H9 (cell line): ENCODE measurements around the gene PTGER3. TPM values are rescaled to one million over a fixed set of nuclear protein-coding genes. Genes with fewer than 3 reads are reported as not detected.

Experiments used
- DNase-seq: peaks from one replicate; pipeline ENCODE4 v3.0.0-alpha.2; 2017
- H2AFZ ChIP-seq: one replicate; pipeline ENCODE4 v1.6.1; 2013; ENCODE audit warnings: mild to moderate bottlenecking, low read length, control low read depth, moderate library complexity
- H2AK5ac ChIP-seq: 2 replicates; pipeline ENCODE4 v1.6.1; 2013; ENCODE audit warnings: low read length, control low read depth, mixed read lengths; ENCODE audit not compliant: insufficient read length
- H2BK120ac ChIP-seq: one replicate; pipeline ENCODE4 v1.6.1; 2013; ENCODE audit warnings: low read depth, mild to moderate bottlenecking, low read length, control low read depth, inconsistent platforms; ENCODE audit not compliant: poor library complexity, severe bottlenecking
- H2BK12ac ChIP-seq: 2 replicates; pipeline ENCODE4 v1.6.1; 2013; ENCODE audit warnings: low read length, control low read depth, mixed read lengths, low read depth; ENCODE audit not compliant: insufficient read length
- H2BK15ac ChIP-seq: 2 replicates; pipeline ENCODE4 v1.6.1; 2013; ENCODE audit warnings: low read depth, low read length, control low read depth
- H2BK20ac ChIP-seq: one replicate; pipeline ENCODE4 v1.6.1; 2013; ENCODE audit warnings: low read depth, mild to moderate bottlenecking, low read length, control low read depth, inconsistent platforms; ENCODE audit not compliant: poor library complexity, severe bottlenecking
- H2BK5ac ChIP-seq: 2 replicates; pipeline ENCODE4 v1.6.1; 2013; ENCODE audit warnings: low read length, control low read depth, mixed read lengths; ENCODE audit not compliant: insufficient read length
- H3K14ac ChIP-seq: 2 replicates; pipeline ENCODE4 v1.6.1; 2013; ENCODE audit warnings: low read length, control low read depth; ENCODE audit not compliant: insufficient read depth
- H3K18ac ChIP-seq: 2 replicates; pipeline ENCODE4 v1.6.1; 2013; ENCODE audit warnings: low read depth, mild to moderate bottlenecking, mixed read lengths, low read length, control low read depth; ENCODE audit not compliant: insufficient read length
- H3K23ac ChIP-seq: 2 replicates; pipeline ENCODE4 v1.6.1; 2013; ENCODE audit warnings: low read length, control low read depth, mixed read lengths, low read depth; ENCODE audit not compliant: insufficient read length
- H3K23me2 ChIP-seq: 2 replicates; pipeline ENCODE4 v1.6.1; 2013; ENCODE audit warnings: low read depth, mild to moderate bottlenecking, mixed read lengths, low read length, control low read depth; ENCODE audit not compliant: insufficient read length, poor library complexity, severe bottlenecking
- H3K27ac ChIP-seq: 2 replicates; pipeline ENCODE4 v1.5.1; 2013; ENCODE audit warnings: low read length, control low read depth, mixed read lengths, low read depth; ENCODE audit not compliant: insufficient read length
- H3K27me3 ChIP-seq: 2 replicates; pipeline ENCODE4 v1.6.1; 2013; ENCODE audit warnings: low read length, control low read depth, inconsistent platforms; ENCODE audit not compliant: insufficient read depth
- H3K4ac ChIP-seq: 2 replicates; pipeline ENCODE4 v1.6.1; 2013; ENCODE audit warnings: low read depth, mild to moderate bottlenecking, control low read depth, inconsistent platforms, low read length, moderate library complexity
- H3K4me1 ChIP-seq: 2 replicates; pipeline ENCODE4 v1.6.1; 2013; ENCODE audit warnings: low read length, control low read depth, inconsistent platforms; ENCODE audit not compliant: insufficient read depth
- H3K4me2 ChIP-seq: 2 replicates; pipeline ENCODE4 v1.6.1; 2013; ENCODE audit warnings: low read length, control low read depth, mixed read lengths; ENCODE audit not compliant: insufficient read length, insufficient read depth
- H3K56ac ChIP-seq: 2 replicates; pipeline ENCODE4 v1.6.1; 2013; ENCODE audit warnings: low read depth, mild to moderate bottlenecking, mixed read lengths, low read length, control low read depth; ENCODE audit not compliant: insufficient read length
- H3K79me1 ChIP-seq: 2 replicates; pipeline ENCODE4 v1.6.1; 2013; ENCODE audit warnings: low read depth, mild to moderate bottlenecking, moderate library complexity, low read length, control low read depth, inconsistent platforms; ENCODE audit not compliant: insufficient read depth, poor library complexity, severe bottlenecking
- H3K79me2 ChIP-seq: 2 replicates; pipeline ENCODE4 v1.6.1; 2013; ENCODE audit warnings: low read length, control low read depth, inconsistent platforms; ENCODE audit not compliant: insufficient read depth
- H3K9ac ChIP-seq: 2 replicates; pipeline ENCODE4 v1.6.1; 2013; ENCODE audit warnings: low read length, control low read depth, mixed read lengths; ENCODE audit not compliant: insufficient read length; ENCODE audit errors: extremely low read depth
- H3K9me3 ChIP-seq: one replicate; pipeline ENCODE4 v1.6.1; 2013; ENCODE audit warnings: low read depth, low read length, inconsistent platforms; ENCODE audit not compliant: control insufficient read depth
- H3T11ph ChIP-seq: one replicate; pipeline ENCODE4 v1.6.1; 2013; ENCODE audit warnings: mild to moderate bottlenecking, low read length, control low read depth, inconsistent platforms
- H4K20me1 ChIP-seq: one replicate; pipeline ENCODE4 v1.6.1; 2013; ENCODE audit not compliant: control insufficient read depth, insufficient read length, insufficient read depth
- H4K5ac ChIP-seq: 2 replicates; pipeline ENCODE4 v1.6.1; 2013; ENCODE audit warnings: low read depth, mild to moderate bottlenecking, mixed read lengths, low read length, control low read depth; ENCODE audit not compliant: insufficient read length
- H4K8ac ChIP-seq: replicated peaks from 2 replicates; pipeline ENCODE4 v1.6.1; 2013; ENCODE audit warnings: low read length, control low read depth, mixed read lengths, low read depth; ENCODE audit not compliant: insufficient read length
- H4K91ac ChIP-seq: 2 replicates; pipeline ENCODE4 v1.6.1; 2013; ENCODE audit warnings: low read depth, mild to moderate bottlenecking, moderate library complexity, mixed read lengths, low read length, control low read depth; ENCODE audit not compliant: insufficient read length
- H3K27ac Mint-ChIP-seq, 3 experiments: 2 replicates in 2 of 3; 3 replicates in 1 of 3; pipeline ENCODE4 v1.8.0; 2020 to 2021; ENCODE audit warnings: mixed read lengths in 3 of 3, mild to moderate bottlenecking in 1 of 3, moderate library complexity in 1 of 3
- H3K27me3 Mint-ChIP-seq: 2 replicates; pipeline ENCODE4 v1.8.0; 2021; ENCODE audit warnings: low read depth, mild to moderate bottlenecking, moderate library complexity, mixed read lengths
- H3K36me3 Mint-ChIP-seq, 3 experiments: 2 replicates in 2 of 3; 3 replicates in 1 of 3; pipeline ENCODE4 v1.8.0; 2020 to 2021; ENCODE audit warnings: low read depth in 3 of 3, mixed read lengths in 3 of 3; ENCODE audit not compliant: insufficient read depth in 1 of 3
- H3K4me1 Mint-ChIP-seq, 2 experiments: 2 replicates each; pipeline ENCODE4 v1.8.0; 2020; ENCODE audit warnings: mixed read lengths in 2 of 2
- H3K4me3 Mint-ChIP-seq, 2 experiments: 2 replicates in 1 of 2; 3 replicates in 1 of 2; pipeline ENCODE4 v1.8.0; 2020 to 2021; ENCODE audit warnings: mild to moderate bottlenecking in 2 of 2, mixed read lengths in 2 of 2, moderate library complexity in 1 of 2
- H3K9me3 Mint-ChIP-seq, 2 experiments: 2 replicates in 1 of 2; 3 replicates in 1 of 2; pipeline ENCODE4 v1.8.0; 2020; ENCODE audit warnings: mild to moderate bottlenecking in 2 of 2, mixed read lengths in 2 of 2, moderate library complexity in 1 of 2
- total RNA-seq: library from RNA; stranded (reverse); gene quantifications from 2 replicates; pipeline ENCODE4 v1.2.1, GENCODE V29; 2021
- TF ChIP-seq, protein P1 (sequence below): fragments of 200-600 bp; sonication (generic); conservative IDR thresholded peaks from 3 replicates; pipeline ENCODE4 v1.8.0; 2021; ENCODE audit warnings: antibody characterized with exemption, mild to moderate bottlenecking

Gene PTGER3
- total RNA-seq, 1 experiment from 2014 or later: 0.26 TPM

DNA sequence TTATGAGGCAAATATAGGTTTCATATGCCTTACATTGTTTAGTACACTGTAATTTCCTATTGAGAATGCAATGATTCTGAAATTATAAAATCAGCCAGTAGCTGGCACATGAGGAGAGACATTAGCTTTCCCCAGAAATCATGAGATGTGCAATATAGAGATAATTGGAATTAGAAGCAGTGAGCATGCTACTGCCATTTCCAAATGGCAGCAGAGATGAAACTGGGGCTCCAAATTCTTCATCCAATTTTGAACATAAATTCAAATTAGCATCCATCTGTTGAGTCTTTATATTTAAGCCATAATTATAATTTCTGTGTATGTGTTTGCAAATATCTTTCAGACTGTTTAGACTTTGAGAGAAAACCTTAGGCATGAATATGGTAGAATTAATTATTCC, 28.8 kb downstream of the PTGER3 start:
- Histone ChIP-seq H3K79me1 (no peaks in the 10 kb centered on the region), H4K8ac (no peak overlapping the region), H3K23ac (no peak overlapping the region), H4K91ac (no peak overlapping the region), H2BK120ac (no peak overlapping the region), H3K23me2 (no peaks in the 10 kb centered on the region), H3K9ac (no peak overlapping the region), H2BK5ac (no peak overlapping the region), H3K4me1 (no peaks in the 10 kb centered on the region), H2AFZ (no peak overlapping the region), H3K18ac (no peak overlapping the region), H3K27ac (no peak overlapping the region), H3K9me3 (no peaks in the 10 kb centered on the region), H3K56ac (no peak overlapping the region), H3K14ac (no peak overlapping the region), H3K4ac (no peak overlapping the region), H3K4me2 (no peak overlapping the region), H2AK5ac (no peak overlapping the region), H3K27me3 (no peaks in the 10 kb centered on the region), H4K5ac (no peak overlapping the region), H2BK20ac (no peak overlapping the region), H2BK15ac (no peak overlapping the region), H3T11ph (no peak overlapping the region), H4K20me1 (no peaks in the 10 kb centered on the region), H2BK12ac (no peak overlapping the region), H3K79me2 (no peaks in the 10 kb centered on the region)
- H3K4me1 Mint-ChIP-seq: no peaks in the 10 kb centered on the region
- H3K27me3 Mint-ChIP-seq: no peaks in the 10 kb centered on the region
- TF ChIP-seq, protein P1, sequence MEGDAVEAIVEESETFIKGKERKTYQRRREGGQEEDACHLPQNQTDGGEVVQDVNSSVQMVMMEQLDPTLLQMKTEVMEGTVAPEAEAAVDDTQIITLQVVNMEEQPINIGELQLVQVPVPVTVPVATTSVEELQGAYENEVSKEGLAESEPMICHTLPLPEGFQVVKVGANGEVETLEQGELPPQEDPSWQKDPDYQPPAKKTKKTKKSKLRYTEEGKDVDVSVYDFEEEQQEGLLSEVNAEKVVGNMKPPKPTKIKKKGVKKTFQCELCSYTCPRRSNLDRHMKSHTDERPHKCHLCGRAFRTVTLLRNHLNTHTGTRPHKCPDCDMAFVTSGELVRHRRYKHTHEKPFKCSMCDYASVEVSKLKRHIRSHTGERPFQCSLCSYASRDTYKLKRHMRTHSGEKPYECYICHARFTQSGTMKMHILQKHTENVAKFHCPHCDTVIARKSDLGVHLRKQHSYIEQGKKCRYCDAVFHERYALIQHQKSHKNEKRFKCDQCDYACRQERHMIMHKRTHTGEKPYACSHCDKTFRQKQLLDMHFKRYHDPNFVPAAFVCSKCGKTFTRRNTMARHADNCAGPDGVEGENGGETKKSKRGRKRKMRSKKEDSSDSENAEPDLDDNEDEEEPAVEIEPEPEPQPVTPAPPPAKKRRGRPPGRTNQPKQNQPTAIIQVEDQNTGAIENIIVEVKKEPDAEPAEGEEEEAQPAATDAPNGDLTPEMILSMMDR: no peak
- no peak overlapping the region for H3K4me3 Mint-ChIP-seq
- no peak for DNase-seq
- no peak overlapping the region for H3K27ac Mint-ChIP-seq
- no peaks in the 10 kb centered on the region for H3K9me3 Mint-ChIP-seq
- H3K36me3 Mint-ChIP-seq: no peaks in the 10 kb centered on the region
